HG03045 (cell line): ENCODE data around the gene CXCL9.
"Not testable (repeated sequence)": the region's sequence is repeated elsewhere in the genome, so short reads cannot be mapped to it uniquely, and the experiment has no call there.

Source experiments
- ATAC-seq: cut with Tn5 transposase; IDR thresholded peaks from one replicate; pipeline ENCODE4 v1.9.1; 2021; ENCODE audit warnings: mild to moderate bottlenecking, moderate library complexity; ENCODE audit not compliant: unreplicated experiment

Gene CXCL9

DNA sequence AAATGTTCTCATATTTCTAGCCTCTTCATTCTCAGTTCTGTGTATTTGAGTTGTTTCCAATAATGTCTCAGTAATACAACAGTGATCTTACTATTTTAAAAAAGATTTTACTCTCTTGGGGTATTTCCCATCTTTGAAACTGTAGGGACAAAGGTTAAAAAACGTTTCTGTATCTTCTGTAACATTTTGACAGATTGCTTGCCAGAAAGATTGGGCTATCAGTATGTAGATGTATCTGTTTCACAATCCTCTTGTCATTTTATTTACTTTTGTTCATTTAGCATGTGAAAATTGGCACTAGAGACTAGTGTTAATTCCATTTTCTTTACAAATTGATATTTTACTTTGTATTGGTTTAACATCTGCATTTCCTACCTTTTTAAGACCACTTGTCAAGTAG, 6.2 kb upstream of the CXCL9 start:
- no peak for ATAC-seq

GRCh38 chr4:76012388-76012801, 5.1 kb upstream of the CXCL9 start:
- no peak for ATAC-seq

DNA sequence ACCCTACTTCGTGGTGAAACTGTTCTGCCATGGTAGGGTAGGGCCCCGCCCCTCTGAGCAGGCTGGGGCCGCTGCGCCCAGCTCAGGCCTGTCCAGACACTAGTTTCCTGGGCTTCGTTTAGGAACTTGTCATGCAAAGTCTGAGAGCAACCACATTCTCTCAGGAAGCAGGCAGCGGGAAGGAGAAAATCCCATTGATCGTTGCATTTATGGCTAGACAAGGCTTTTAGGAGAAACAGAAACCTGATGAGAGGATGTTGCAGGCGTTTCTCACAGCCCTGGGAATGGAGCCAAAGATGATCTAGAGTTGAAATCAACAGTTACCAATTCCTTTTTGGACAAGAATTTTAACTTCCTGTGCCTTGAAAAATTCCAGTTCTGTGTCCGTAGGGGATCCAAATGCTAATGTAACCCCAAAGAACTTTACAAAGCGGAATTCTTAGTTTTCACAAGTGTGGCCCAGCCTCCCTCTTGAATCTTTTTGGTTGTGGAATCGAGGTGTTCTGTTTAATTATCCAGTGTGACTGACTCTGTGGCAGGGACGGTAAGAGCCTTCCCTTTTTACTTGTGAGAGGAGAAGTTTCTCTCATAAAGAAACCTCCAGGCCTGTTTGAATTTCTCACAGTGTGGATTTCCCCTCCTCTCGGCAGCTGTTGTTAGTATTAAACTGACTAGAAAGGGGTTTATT, 4.5 kb upstream of the CXCL9 start:
- ATAC-seq: peak; percentile 68

GRCh38 chr4:76011018-76011670, 3.8 kb upstream of the CXCL9 start:
- no peak for ATAC-seq

GRCh38 chr4:76010576-76010975, 3.3 kb upstream of the CXCL9 start:
- ATAC-seq: no peak

- ATAC-seq: no peak
Measured at GRCh38 chr4:76009311-76009710, 2.0 kb upstream of the CXCL9 start.

GRCh38 chr4:76003620-76004019, 3.7 kb downstream of the CXCL9 start:
- ATAC-seq: no peak

GRCh38 chr4:76003035-76003434, 4.3 kb downstream of the CXCL9 start:
- ATAC-seq: no peak

DNA sequence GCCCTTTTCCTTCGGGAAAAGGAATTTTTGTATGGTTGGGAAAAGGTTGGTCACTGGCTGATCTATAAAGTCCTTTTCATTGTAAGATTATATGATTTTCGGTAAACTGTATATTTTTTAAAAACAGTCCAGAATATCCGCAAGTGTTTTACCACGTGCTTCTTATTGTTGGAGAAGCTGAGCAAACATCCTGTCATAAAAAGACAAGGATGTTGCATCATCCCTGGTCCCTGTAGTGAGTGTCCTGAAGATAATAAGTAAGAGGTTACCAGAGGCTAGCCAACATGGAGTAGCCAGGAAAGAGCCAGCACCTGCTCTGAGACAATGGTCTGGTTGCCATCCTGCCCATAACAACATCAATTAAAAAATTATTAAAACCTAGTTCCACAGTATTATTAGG, 5.1 kb downstream of the CXCL9 start:
- ATAC-seq: no peak

DNA sequence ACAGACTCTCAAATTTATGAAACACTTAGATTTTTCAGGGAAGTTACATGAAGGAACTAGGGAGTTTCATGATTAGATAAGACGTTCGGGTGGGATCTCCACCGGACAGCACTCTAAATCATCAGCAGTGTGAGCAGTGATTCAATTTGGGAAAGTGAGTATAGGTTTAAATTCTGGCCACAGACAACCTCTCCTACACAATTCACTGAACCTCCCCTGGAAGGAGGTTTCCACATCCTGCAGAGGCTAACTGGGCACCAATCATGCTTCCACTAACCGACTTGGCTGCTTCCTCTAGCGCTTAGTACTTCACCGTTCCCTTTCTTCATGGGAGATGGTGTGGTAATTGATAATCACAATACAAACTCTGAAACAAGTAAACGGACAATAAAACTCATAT, 5.6 kb downstream of the CXCL9 start:
- no peak for ATAC-seq

DNA sequence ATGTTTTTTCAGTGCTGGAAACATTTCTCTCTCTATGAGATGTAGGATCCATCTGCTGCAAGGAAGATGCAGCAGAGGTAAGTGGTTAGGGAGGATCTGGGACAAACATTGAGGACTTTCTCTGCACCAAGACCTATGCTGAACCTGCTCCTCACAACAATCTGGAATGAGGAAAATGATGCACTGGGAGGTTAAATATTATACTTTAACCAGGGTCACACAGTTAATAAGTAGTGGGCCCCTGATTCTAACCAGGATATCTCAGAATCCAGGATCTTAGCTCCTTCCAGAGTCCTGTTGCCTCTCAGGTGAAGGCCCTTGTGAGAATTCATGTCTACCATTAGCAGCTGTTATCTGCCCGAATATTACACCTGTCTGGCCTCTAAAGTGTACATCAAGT, 7.0 kb downstream of the CXCL9 start:
- no peak for ATAC-seq

DNA sequence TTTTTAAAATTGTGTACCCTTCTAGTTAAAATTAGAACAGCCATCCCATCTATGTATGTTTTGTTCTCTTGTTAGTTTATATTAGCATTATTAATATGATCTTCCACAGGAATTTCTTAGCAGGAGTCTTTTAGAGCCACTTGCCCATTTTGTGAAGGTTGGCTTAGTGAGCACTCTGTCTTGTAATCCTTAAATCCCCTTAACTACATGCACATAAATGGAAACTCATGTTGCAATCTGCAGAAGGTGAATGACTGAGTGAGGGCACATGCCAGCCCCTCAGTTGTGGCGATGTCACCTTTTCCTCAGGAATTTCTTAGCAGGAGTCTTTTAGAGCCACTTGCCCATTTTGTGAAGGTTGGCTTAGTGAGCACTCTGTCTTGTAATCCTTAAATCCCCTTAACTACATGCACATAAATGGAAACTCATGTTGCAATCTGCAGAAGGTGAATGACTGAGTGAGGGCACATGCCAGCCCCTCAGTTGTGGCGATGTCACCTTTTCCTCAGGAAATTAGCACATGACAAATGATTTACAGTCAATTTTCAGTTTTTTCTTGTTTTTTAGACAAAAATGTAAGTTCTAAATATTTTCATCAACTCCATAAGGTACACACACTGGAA, 8.7 kb downstream of the CXCL9 start:
- ATAC-seq: not testable (repeated sequence)

GRCh38 chr4:75997946-75998345, 9.4 kb downstream of the CXCL9 start:
- ATAC-seq: no peak

DNA sequence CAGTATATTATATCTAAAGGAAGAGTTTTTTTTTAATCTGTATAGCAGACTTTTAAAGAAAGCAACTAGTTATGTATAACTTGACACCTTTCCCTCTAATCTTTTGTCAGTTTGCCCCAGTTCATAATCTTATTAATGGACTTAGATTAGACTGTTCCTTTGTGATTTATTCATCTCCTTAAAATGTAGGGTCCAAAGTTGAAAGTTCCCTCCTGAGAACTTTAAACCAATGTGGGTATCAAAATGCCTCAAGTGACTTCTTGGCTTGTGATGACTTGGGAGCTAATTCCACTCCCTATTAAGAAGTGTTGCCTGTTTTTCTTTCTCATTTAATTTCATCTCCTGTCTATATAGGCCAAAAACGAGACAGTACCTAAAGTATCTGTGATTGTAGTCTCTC, 10.2 kb downstream of the CXCL9 start:
- no peak for ATAC-seq

DNA sequence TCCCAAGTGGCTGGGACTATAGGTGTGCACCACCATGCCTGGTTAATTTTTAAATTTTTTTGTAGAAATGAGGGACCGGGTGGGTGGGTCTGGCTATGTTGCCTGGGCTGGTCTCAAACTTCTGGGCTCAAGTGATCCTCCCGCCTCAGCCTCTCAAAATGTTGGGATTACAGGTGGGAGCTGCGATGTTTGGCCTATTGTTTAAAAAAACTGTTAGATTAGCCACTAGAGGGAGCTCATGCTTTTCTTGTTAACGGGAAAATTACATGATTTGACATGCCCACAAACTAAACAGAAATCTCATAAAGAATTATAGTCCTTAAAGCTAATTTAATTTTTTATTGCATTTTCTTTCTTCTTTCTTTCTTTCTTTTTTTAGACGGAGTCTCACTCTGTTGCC, 11.6 kb downstream of the CXCL9 start:
- no peak for ATAC-seq

DNA sequence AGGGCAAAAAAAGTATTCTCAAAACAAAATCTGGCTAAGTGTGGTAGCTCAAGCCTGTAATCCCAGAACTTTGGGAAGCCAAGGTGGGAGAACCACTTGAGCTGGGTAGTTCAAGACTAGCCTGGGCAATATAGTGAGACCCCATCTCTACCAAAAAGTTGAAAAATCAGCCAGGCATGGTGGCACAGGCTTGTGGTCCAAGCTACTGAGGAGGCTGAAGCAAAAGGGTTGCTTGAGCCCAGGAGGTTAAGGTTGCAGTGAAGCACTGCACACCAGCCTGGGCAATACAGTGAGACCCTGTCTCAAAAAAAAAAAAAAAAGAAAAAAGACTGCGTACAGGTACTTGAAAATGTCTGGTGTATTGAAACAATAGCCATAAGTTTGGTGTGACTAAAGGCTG, 14.8 kb downstream of the CXCL9 start:
- no peak for ATAC-seq

- no peak for ATAC-seq
Measured at GRCh38 chr4:75989846-75990528, 17.3 kb downstream of the CXCL9 start.

DNA sequence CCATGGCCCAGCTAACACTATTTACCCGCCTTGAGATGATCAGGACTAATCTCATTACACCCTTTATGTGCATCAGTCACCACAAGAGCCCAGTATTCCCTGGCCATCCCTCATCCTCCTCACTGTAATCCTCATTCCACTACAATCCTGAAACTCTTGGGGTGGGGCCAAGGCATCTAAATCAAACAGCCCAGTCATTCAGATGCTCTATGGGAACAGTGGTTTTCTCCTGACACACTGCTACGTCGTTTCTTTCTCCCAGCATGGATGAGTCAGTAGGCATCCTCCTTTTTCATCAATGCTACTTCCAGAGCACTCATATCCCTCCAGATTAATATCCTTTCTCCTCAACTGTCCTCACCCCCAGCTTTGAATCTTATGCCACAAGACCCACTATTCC, 22.2 kb downstream of the CXCL9 start:
- no peak for ATAC-seq

DNA sequence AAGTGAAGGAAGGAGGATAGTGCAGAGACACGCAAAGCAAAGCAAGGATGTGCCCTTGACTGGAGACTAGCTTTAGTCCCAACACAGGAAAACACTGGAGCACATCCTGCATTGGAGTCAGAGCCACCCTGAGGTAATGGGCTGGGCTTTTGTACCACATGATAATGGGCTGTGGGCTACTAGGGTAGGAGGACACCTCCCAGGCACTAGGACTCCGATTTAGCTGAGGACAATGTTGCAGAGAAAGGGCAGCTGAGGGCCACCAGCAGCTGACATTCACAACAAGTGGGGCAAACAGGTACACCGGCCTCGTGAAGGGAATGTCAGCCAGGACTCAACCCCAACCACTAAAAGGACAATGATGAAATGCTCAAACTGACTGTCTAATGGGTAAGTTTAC, 26.7 kb downstream of the CXCL9 start:
- no peak for ATAC-seq

- no peak for ATAC-seq
Measured at GRCh38 chr4:75976177-75976576, 31.1 kb downstream of the CXCL9 start.

DNA sequence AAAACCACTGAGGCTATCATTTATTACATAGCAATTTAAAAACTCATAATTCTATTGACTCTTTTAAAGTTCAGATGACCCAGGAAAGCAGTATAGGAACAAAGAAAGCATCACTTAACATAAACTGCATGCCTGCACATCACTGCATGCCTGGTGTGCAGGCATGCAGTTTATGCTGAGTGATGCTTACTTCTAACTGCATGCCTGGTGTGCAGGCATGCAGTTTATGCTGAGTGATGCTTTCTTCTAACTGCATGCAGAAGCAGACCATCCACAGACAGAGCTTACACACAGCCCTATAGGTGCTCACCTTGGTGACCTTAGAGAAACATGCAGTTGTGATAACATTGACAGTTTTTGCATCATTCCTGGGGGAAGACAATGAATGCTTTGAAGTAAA, 33.5 kb downstream of the CXCL9 start:
- ATAC-seq: no peak

- no peak for ATAC-seq
Measured at GRCh38 chr4:75968084-75968483, 39.2 kb downstream of the CXCL9 start.
